Adrenal gland (tissue), 5 donors: ENCODE measurements around the gene UBE2J2.

Experiments
- CTCF ChIP-seq, 6 experiments: fragments of 450-650 bp in 4 of 6; fragments of 200-600 bp in 2 of 6; sonication (generic) in 1 of 6; IDR thresholded peaks; 1 replicate in 5 of 6; 2 replicates in 1 of 6; pipeline versions ENCODE4 v1.5.1 to v1.8.0; 2016 to 2021; ENCODE audit warnings: antibody characterized with exemption in 6 of 6, mild to moderate bottlenecking in 2 of 6, moderate library complexity in 1 of 6
- POLR2A ChIP-seq, 2 donors: fragments of 450-650 bp; IDR thresholded peaks; one replicate each; pipeline ENCODE4 v1.6.1; 2017; ENCODE audit warnings: antibody characterized with exemption in 2 of 2, mild to moderate bottlenecking in 2 of 2, moderate library complexity in 1 of 2
- donor health status: DM: no; HTN: no; CAD: no.

- no peak for TF ChIP-seq CTCF (IDR thresholded peaks at IDR 0.05)
- TF ChIP-seq POLR2A (IDR thresholded peaks at IDR 0.05) = no peak
Measured at GRCh38 chr1:1314678-1315335, 41.2 kb upstream of the UBE2J2 start.
